IMR-90 (cell line): ENCODE measurements around the gene P4HA1. TPM values are rescaled to one million over a fixed set of nuclear protein-coding genes. Genes with fewer than 3 reads are reported as not detected.

Experiments
- ATAC-seq: fragments of 200-7000 bp; cut with Tn5 transposase; 2 replicates; pipeline ENCODE4 v1.9.1; 2020; ENCODE audit warnings: low read depth, mild to moderate bottlenecking, moderate library complexity
- BruUV-seq: library from RNA; stranded (reverse); fragments of 400-500 nt; replicated peaks from 2 replicates; lab custom pipeline; 2021; lab: Mats Ljungman, UMichigan
- CTCF ChIA-PET: fragments of 300-600 bp; formaldehyde crosslinking; extraction: SDS; loops from one replicate; lab custom pipeline; 2021; ENCODE audit warnings: antibody characterized with exemption; lab: Yijun Ruan, JAX
- POLR2A ChIA-PET: fragments of 300-600 bp; sonication (Branson Sonifier 250); formaldehyde crosslinking; loops from one replicate; lab custom pipeline; 2022; ENCODE audit warnings: antibody characterized with exemption; ENCODE audit not compliant: unreplicated experiment; lab: Charles Lee
- DNase-seq: peaks from one replicate; pipeline ENCODE4 v3.0.0; 2013
- H2AFZ ChIP-seq: replicated peaks from 2 replicates; pipeline ENCODE3; 2013; ENCODE audit warnings: low read length, mild to moderate bottlenecking; ENCODE audit not compliant: poor library complexity
- H2AK5ac ChIP-seq: 2 replicates; pipeline ENCODE4 v1.6.1; 2013; ENCODE audit warnings: low read depth, low read length, inconsistent platforms
- H2AK9ac ChIP-seq: replicated peaks from 2 replicates; pipeline ENCODE3; 2013; ENCODE audit warnings: mild to moderate bottlenecking, low read depth, low read length, moderate library complexity; ENCODE audit not compliant: poor library complexity
- H2BK120ac ChIP-seq: 2 replicates; pipeline ENCODE4 v1.6.1; 2013; ENCODE audit warnings: low read depth, low read length, inconsistent platforms
- H2BK15ac ChIP-seq: 3 replicates; pipeline ENCODE4 v1.6.1; 2013; ENCODE audit warnings: low read depth, low read length, inconsistent platforms
- H2BK20ac ChIP-seq: 2 replicates; pipeline ENCODE4 v1.6.1; 2013; ENCODE audit warnings: low read depth, mild to moderate bottlenecking, inconsistent platforms, low read length, moderate library complexity
- H2BK5ac ChIP-seq: 2 replicates; pipeline ENCODE4 v1.6.1; 2013; ENCODE audit warnings: mild to moderate bottlenecking, low read depth, low read length, inconsistent platforms; ENCODE audit not compliant: poor library complexity, severe bottlenecking
- H3K14ac ChIP-seq: replicated peaks from 2 replicates; pipeline ENCODE4 v1.6.1; 2013; ENCODE audit warnings: low read depth, low read length, inconsistent platforms
- H3K18ac ChIP-seq: 2 replicates; pipeline ENCODE4 v1.6.1; 2013; ENCODE audit warnings: low read depth, low read length, control low read depth
- H3K23ac ChIP-seq: 2 replicates; pipeline ENCODE4 v1.6.1; 2013; ENCODE audit warnings: low read depth, low read length, inconsistent platforms
- H3K27ac ChIP-seq: 2 replicates; pipeline ENCODE4 v1.5.1; 2013; ENCODE audit warnings: mild to moderate bottlenecking, control low read depth, low read length; ENCODE audit not compliant: insufficient read depth
- H3K27me3 ChIP-seq: 2 replicates; pipeline ENCODE4 v1.6.1; 2013; ENCODE audit warnings: low read length; ENCODE audit not compliant: control insufficient read depth, insufficient read depth
- H3K36me3 ChIP-seq: 2 replicates; pipeline ENCODE4 v1.6.1; 2013; ENCODE audit warnings: low read length, mixed read lengths; ENCODE audit not compliant: control insufficient read depth, insufficient read depth
- H3K4ac ChIP-seq: 2 replicates; pipeline ENCODE4 v1.6.1; 2013; ENCODE audit warnings: low read depth, low read length, inconsistent platforms
- H3K4me1 ChIP-seq: 2 replicates; pipeline ENCODE4 v1.6.1; 2013; ENCODE audit warnings: low read length, mixed read lengths; ENCODE audit not compliant: control insufficient read depth, insufficient read depth
- H3K4me2 ChIP-seq: 2 replicates; pipeline ENCODE4 v1.6.1; 2013; ENCODE audit warnings: low read depth, mild to moderate bottlenecking, control low read depth, low read length, moderate library complexity
- H3K4me3 ChIP-seq: 2 replicates; pipeline ENCODE4 v1.5.1; 2013; ENCODE audit warnings: low read depth, mild to moderate bottlenecking, control low read depth, low read length, moderate library complexity; ENCODE audit not compliant: insufficient read depth
- H3K56ac ChIP-seq: 2 replicates; pipeline ENCODE4 v1.6.1; 2013; ENCODE audit warnings: low read length, inconsistent platforms; ENCODE audit not compliant: insufficient read depth; ENCODE audit errors: extremely low read depth
- H3K79me1 ChIP-seq, 2 experiments: 2 replicates each; pipeline ENCODE4 v1.6.1; 2013; ENCODE audit warnings: low read length in 2 of 2, inconsistent platforms in 1 of 2, low read depth in 1 of 2
- H3K9ac ChIP-seq: 2 replicates; pipeline ENCODE4 v1.6.1; 2013; ENCODE audit warnings: low read depth, low read length, control low read depth
- H3K9me1 ChIP-seq: 2 replicates; pipeline ENCODE4 v1.6.1; 2013; ENCODE audit warnings: low read length, inconsistent platforms; ENCODE audit not compliant: insufficient read depth
- H3K9me3 ChIP-seq: 2 replicates; pipeline ENCODE4 v1.6.1; 2013; ENCODE audit warnings: low read length; ENCODE audit not compliant: control insufficient read depth, insufficient read depth
- H4K20me1 ChIP-seq: 2 replicates; pipeline ENCODE4 v1.6.1; 2013; ENCODE audit warnings: low read length, inconsistent platforms; ENCODE audit not compliant: insufficient read depth
- H4K5ac ChIP-seq: 2 replicates; pipeline ENCODE4 v1.6.1; 2013; ENCODE audit warnings: mild to moderate bottlenecking, low read depth, low read length, control low read depth
- H4K8ac ChIP-seq, 2 experiments: 2 replicates each; pipeline ENCODE4 v1.6.1; 2013; ENCODE audit warnings: low read depth in 2 of 2, low read length in 2 of 2, control low read depth in 1 of 2, inconsistent platforms in 1 of 2
- H4K91ac ChIP-seq: 2 replicates; pipeline ENCODE4 v1.6.1; 2013; ENCODE audit warnings: low read depth, low read length, inconsistent platforms; ENCODE audit not compliant: insufficient read depth
- CHD1 ChIP-seq: IDR thresholded peaks from 2 replicates; pipeline ENCODE4 v1.6.1; 2012; ENCODE audit warnings: low read depth, low read length, improper control_type of control experiment
- CTCF ChIP-seq: conservative IDR thresholded peaks from 2 replicates; pipeline ENCODE4 v1.5.1; 2012; ENCODE audit warnings: mild to moderate bottlenecking, low read depth, low read length, improper control_type of control experiment
- ELK1 ChIP-seq: fragments of 150-350 bp; IDR thresholded peaks from 2 replicates; pipeline ENCODE4 v1.6.1; 2016; ENCODE audit warnings: low read depth, mild to moderate bottlenecking, low read length, moderate library complexity, borderline replicate concordance
- FOS ChIP-seq: fragments of 150-350 bp; IDR thresholded peaks from 2 replicates; pipeline ENCODE4 v1.6.1; 2016; ENCODE audit warnings: low read depth, low read length
- MAFK ChIP-seq: IDR thresholded peaks from 2 replicates; pipeline ENCODE4 v1.6.1; 2012; ENCODE audit warnings: low read depth, low read length, improper control_type of control experiment
- MAZ ChIP-seq: IDR thresholded peaks from 2 replicates; pipeline ENCODE4 v1.6.1; 2012; ENCODE audit warnings: low read depth, mild to moderate bottlenecking, low read length, improper control_type of control experiment, moderate library complexity, borderline replicate concordance
- MXI1 ChIP-seq: IDR thresholded peaks from 2 replicates; pipeline ENCODE4 v1.6.1; 2012; ENCODE audit warnings: low read depth, mild to moderate bottlenecking, low read length, moderate library complexity, borderline replicate concordance
- NFE2L2 ChIP-seq: fragments of 150-350 bp; IDR thresholded peaks from 2 replicates; pipeline ENCODE4 v1.6.1; 2016; ENCODE audit warnings: low read depth, mild to moderate bottlenecking, low read length
- RAD21 ChIP-seq: IDR thresholded peaks from 2 replicates; pipeline ENCODE4 v1.6.1; 2012; ENCODE audit warnings: low read length, improper control_type of control experiment
- RCOR1 ChIP-seq: IDR thresholded peaks from 2 replicates; pipeline ENCODE4 v1.6.1; 2012; ENCODE audit warnings: mild to moderate bottlenecking, low read length, improper control_type of control experiment; ENCODE audit not compliant: insufficient replicate concordance
- SMC3 ChIP-seq: fragments of 150-350 bp; IDR thresholded peaks from 2 replicates; pipeline ENCODE4 v1.6.1; 2016; ENCODE audit warnings: low read depth, mild to moderate bottlenecking, antibody characterized with exemption, low read length, moderate library complexity
- WGBS, 2 experiments: methylation state at CpG; one replicate each; pipeline versions ENCODE4 v1.1.5 to v1.1.7; 2013; ENCODE audit warnings: missing lambda C conversion rate in 2 of 2; ENCODE audit not compliant: insufficient read length in 1 of 2; ENCODE audit errors: extremely low coverage in 2 of 2; 5-methylcytosine and 5-hydroxymethylcytosine counted together
- dilution Hi-C: fragments of 300-500 bp; cut with HindIII; formaldehyde crosslinking; loops from one replicate; pipeline ENCODE4 v1.14.3; 2018; ENCODE audit warnings: low sequenced_read_pairs; ENCODE audit not compliant: unreplicated experiment
- in situ Hi-C: fragments of 300-500 bp; cut with MboI; formaldehyde crosslinking; loops from 3 replicates; pipeline ENCODE4 v1.14.3; 2019; ENCODE audit warnings: low sequenced_read_pairs, inconsistent platforms, mixed read lengths
- intact Hi-C: fragments of 100-400 bp; cut with micrococcal nuclease; formaldehyde crosslinking; loops from 2 replicates; pipeline ENCODE4 v1.10.0; 2022
- polyA plus RNA-seq, 3 experiments: library from polyadenylated mRNA; depleted of rRNA; stranded (reverse); fragments of >200 nt; gene quantifications; 2 replicates each; pipeline ENCODE4 v1.2.3, GENCODE V29; 2012; ENCODE audit warnings: low replicate concordance in 1 of 3
- total RNA-seq: library from RNA; depleted of rRNA; stranded (reverse); fragments of >200 nt; gene quantifications from 2 replicates; pipeline ENCODE4 v1.2.3, GENCODE V29; 2012

Gene P4HA1
- total and polyA plus RNA-seq, 2 of the 4 experiments (the other 2 are of a cell fraction) = 178 to 241 TPM

DNA sequence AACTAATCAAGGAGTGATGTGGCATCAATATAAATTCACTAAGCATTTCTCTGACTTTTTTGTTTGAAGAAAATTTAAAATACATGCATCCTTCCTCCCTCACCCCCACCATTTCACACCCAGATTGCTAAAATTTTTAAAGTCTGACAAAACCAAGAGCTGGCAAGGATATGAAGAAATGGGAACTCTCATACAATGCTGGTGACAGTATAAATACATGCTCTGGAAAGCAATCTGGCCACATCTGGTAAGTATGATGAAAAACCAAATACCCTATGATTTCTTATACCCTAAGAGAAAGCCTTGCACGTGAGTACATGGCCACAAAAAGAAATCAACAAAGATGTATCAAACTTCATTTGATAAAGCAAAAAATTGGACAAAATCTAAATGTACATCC lies 31.2 kb downstream of the P4HA1 start:
- intact Hi-C loops = no loop called here
- no peak for ATAC-seq
- peaks cover 34 to 48% of the 10 kb centered on the region in 2 experiments for H3K79me1 ChIP-seq

More for the DNA sequence above, 31.2 kb downstream of the P4HA1 start:
- Histone ChIP-seq H2BK5ac (no peak overlapping the region), H4K20me1 (peaks cover 13% of the 10 kb centered on the region; the same call in 1 of the 2 replicates), H3K14ac (no peak overlapping the region), H2AK5ac (no peak overlapping the region), H3K23ac (no peak overlapping the region), H3K4me1 (peaks cover 2% of the 10 kb centered on the region; the same call in 1 of the 2 replicates), H4K8ac (no peak overlapping the region), H2BK20ac (no peak overlapping the region), H2AFZ (no peak overlapping the region), H4K5ac (no peak overlapping the region), H3K9me1 (no peaks in the 10 kb centered on the region; the same call in 1 of the 2 replicates), H2AK9ac (no peak overlapping the region), H3K27me3 (no peaks in the 10 kb centered on the region), H3K9me3 (no peaks in the 10 kb centered on the region), H2BK15ac (no peak overlapping the region), H3K36me3 (peaks cover 45% of the 10 kb centered on the region), H3K56ac (no peak overlapping the region), H3K4ac (no peak overlapping the region), H3K4me3 (no peak overlapping the region), H3K4me2 (no peak overlapping the region), H3K18ac (no peak overlapping the region), H4K91ac (no peak overlapping the region), H3K27ac (no peak overlapping the region), H3K9ac (no peak overlapping the region), H2BK120ac (no peak overlapping the region)
- ChIA-PET POLR2A (no interaction called here), CTCF (no interaction called here)
- no TSS peak for BruUV-seq
- no peak for DNase-seq
- dilution Hi-C loops (no loop called here), in situ Hi-C loops (loop anchor here (10.0 kb wide), 1 partner anchor 701 kb away; no protein-coding TSS in a partner anchor)
- TF ChIP-seq ELK1 = no peak
- no peak for TF ChIP-seq CTCF
- TF ChIP-seq CHD1 = no peak
- no peak for TF ChIP-seq FOS
- no peak for TF ChIP-seq MAFK
- no peak for TF ChIP-seq MXI1
- no peak for TF ChIP-seq RCOR1
- no peak for TF ChIP-seq SMC3
- no peak for TF ChIP-seq NFE2L2
- no peak for TF ChIP-seq RAD21
- TF ChIP-seq MAZ = no peak
- no CpG with 5 or more reads among the region's 1 CpG for WGBS, 2 experiments
